GM23338 (cell line): ENCODE measurements around the gene HSD11B1L. TPM values are rescaled to one million over a fixed set of nuclear protein-coding genes. Genes with fewer than 3 reads are reported as not detected.

ENCODE experiments used
- ATAC-seq: fragments of 200-7000 bp; cut with Tn5 transposase; 3 replicates; pipeline ENCODE4 v1.9.1; 2020
- DNase-seq: peaks from one replicate; pipeline ENCODE4 v3.0.0-alpha.2; 2015; ENCODE audit warnings: low spot score
- H2AFZ ChIP-seq: fragments of 200-600 bp; sonication (generic); 2 replicates; pipeline ENCODE4 v1.8.0; 2016; ENCODE audit warnings: antibody characterized with exemption, mild to moderate bottlenecking, moderate library complexity
- H3F3A ChIP-seq: fragments of 200-600 bp; sonication (generic); replicated peaks from 2 replicates; pipeline ENCODE4 v1.8.0; 2017; ENCODE audit warnings: antibody characterized with exemption, mixed run types, low read depth
- H3K27ac ChIP-seq: fragments of 200-600 bp; sonication (generic); 2 replicates; pipeline ENCODE4 v1.6.1; 2016; ENCODE audit warnings: low read depth
- H3K27me3 ChIP-seq: fragments of 200-600 bp; sonication (generic); 2 replicates; pipeline ENCODE4 v1.8.0; 2016; ENCODE audit warnings: mild to moderate bottlenecking, mixed run types, moderate library complexity; ENCODE audit not compliant: insufficient read depth
- H3K36me3 ChIP-seq: fragments of 200-600 bp; sonication (generic); 2 replicates; pipeline ENCODE4 v1.8.0; 2016; ENCODE audit warnings: mild to moderate bottlenecking; ENCODE audit not compliant: insufficient read depth
- H3K4me1 ChIP-seq: fragments of 200-600 bp; sonication (generic); 2 replicates; pipeline ENCODE4 v1.8.0; 2016; ENCODE audit warnings: mild to moderate bottlenecking, moderate library complexity; ENCODE audit not compliant: insufficient read depth
- H3K4me2 ChIP-seq: fragments of 200-600 bp; sonication (generic); 2 replicates; pipeline ENCODE4 v1.7.1; 2017; ENCODE audit warnings: mixed run types
- H3K4me3 ChIP-seq: fragments of 200-600 bp; sonication (generic); 2 replicates; pipeline ENCODE4 v1.6.1; 2016; ENCODE audit warnings: mixed run types
- H3K79me2 ChIP-seq: fragments of 200-600 bp; sonication (generic); replicated peaks from 2 replicates; pipeline ENCODE4 v1.8.0; 2017; ENCODE audit warnings: mild to moderate bottlenecking; ENCODE audit not compliant: insufficient read depth
- H3K9me2 ChIP-seq: fragments of 200-600 bp; sonication (generic); 2 replicates; pipeline ENCODE4 v1.8.0; 2017; ENCODE audit not compliant: insufficient read depth
- H4K20me1 ChIP-seq: fragments of 200-600 bp; sonication (generic); replicated peaks from 2 replicates; pipeline ENCODE4 v1.8.0; 2017; ENCODE audit warnings: mild to moderate bottlenecking; ENCODE audit not compliant: insufficient read depth
- H3K27ac Mint-ChIP-seq: 2 replicates; pipeline ENCODE4 v1.8.0; 2020; ENCODE audit warnings: inconsistent platforms, mild to moderate bottlenecking, moderate library complexity, mixed read lengths
- H3K27me3 Mint-ChIP-seq: 3 replicates; pipeline ENCODE4 v1.8.0; 2022; ENCODE audit warnings: low read depth, mild to moderate bottlenecking, moderate library complexity, mixed read lengths, inconsistent platforms; ENCODE audit not compliant: insufficient read depth, poor library complexity
- H3K36me3 Mint-ChIP-seq: 3 replicates; pipeline ENCODE4 v1.8.0; 2021; ENCODE audit warnings: low read depth, mild to moderate bottlenecking, inconsistent platforms, moderate library complexity, mixed read lengths
- H3K4me1 Mint-ChIP-seq: 3 replicates; pipeline ENCODE4 v1.8.0; 2020; ENCODE audit warnings: mild to moderate bottlenecking, inconsistent platforms, mixed read lengths
- H3K4me3 Mint-ChIP-seq: 3 replicates; pipeline ENCODE4 v1.8.0; 2021; ENCODE audit warnings: moderate library complexity, mild to moderate bottlenecking, inconsistent platforms, mixed read lengths
- H3K9me3 Mint-ChIP-seq: 3 replicates; pipeline ENCODE4 v1.8.0; 2020; ENCODE audit warnings: moderate library complexity, mild to moderate bottlenecking, inconsistent platforms, mixed read lengths
- ETS1 ChIP-seq: IDR thresholded peaks from 2 replicates; pipeline ENCODE4 v1.6.1; 2016; ENCODE audit warnings: antibody characterized with exemption
- EZH2phosphoT487 ChIP-seq: fragments of 200-600 bp; sonication (generic); IDR thresholded peaks from one replicate; pipeline ENCODE4 v1.8.1; 2018; ENCODE audit warnings: antibody characterized with exemption; ENCODE audit not compliant: unreplicated experiment
- JUNB ChIP-seq: IDR thresholded peaks from one replicate; pipeline ENCODE4 v1.6.1; 2016; ENCODE audit warnings: antibody characterized with exemption; ENCODE audit not compliant: unreplicated experiment
- REST ChIP-seq: IDR thresholded peaks from one replicate; pipeline ENCODE4 v1.6.1; 2018; ENCODE audit warnings: antibody characterized with exemption; ENCODE audit not compliant: unreplicated experiment
- STAT1 ChIP-seq: IDR thresholded peaks from one replicate; pipeline ENCODE4 v1.6.1; 2016; ENCODE audit warnings: antibody characterized with exemption; ENCODE audit not compliant: unreplicated experiment
- ZNF114 ChIP-seq: fragments of 250-450 bp; sonication (Bioruptor Pico); IDR thresholded peaks from 2 replicates; pipeline ENCODE4 v1.5.0; 2020; ENCODE audit warnings: mild to moderate bottlenecking, moderate library complexity
- ZNF462 ChIP-seq: fragments of 250-450 bp; sonication (Bioruptor Pico); IDR thresholded peaks from 2 replicates; pipeline ENCODE4 v1.5.0; 2020; ENCODE audit warnings: mild to moderate bottlenecking, moderate library complexity
- polyA plus RNA-seq: library from polyadenylated mRNA; unstranded; fragments of >200 nt; fragmentation: Nextera tagmentation; extraction: Ambion mirVana; gene quantifications from 2 replicates; pipeline ENCODE4 v1.2.1, GENCODE V29; 2016
- total RNA-seq: library from RNA; depleted of rRNA; stranded (reverse); fragments of >200 nt; shearing (Covaris generic); gene quantifications from 2 replicates; pipeline ENCODE4 v1.2.3, GENCODE V29; 2014

HSD11B1L gene
- total and polyA plus RNA-seq, 2 experiments from 2014 or later = 12.9 to 18.4 TPM

- no peak overlapping the region for H3K27ac Mint-ChIP-seq
- H3K4me3 Mint-ChIP-seq = no peak overlapping the region
- Histone ChIP-seq H2AFZ (no peak overlapping the region), H3K36me3 (peaks cover 50% of the 10 kb centered on the region), H3K4me3 (no peak overlapping the region), H3F3A (peaks cover 17% of the 10 kb centered on the region; the same call in 1 of the 2 replicates), H3K4me2 (no peak overlapping the region), H3K9me2 (no peaks in the 10 kb centered on the region), H3K27me3 (no peaks in the 10 kb centered on the region), H3K79me2 (0 out of 2 replicates have a peak, but pooled peaks cover 7% of the 10 kb centered on the region), H3K4me1 (no peaks in the 10 kb centered on the region), H3K27ac (no peak overlapping the region), H4K20me1 (peaks cover 25% of the 10 kb centered on the region)
- H3K4me1 Mint-ChIP-seq = no peaks in the 10 kb centered on the region
- H3K36me3 Mint-ChIP-seq = peaks cover 91% of the 10 kb centered on the region
- H3K9me3 Mint-ChIP-seq = no peaks in the 10 kb centered on the region
- TF ChIP-seq REST = no peak
- no peak for TF ChIP-seq JUNB
- TF ChIP-seq ETS1 = no peak
- no peak for TF ChIP-seq STAT1
- no peak for TF ChIP-seq EZH2phosphoT487
- TF ChIP-seq ZNF114 (CRISPR knock-in tag) = no peak
- H3K27me3 Mint-ChIP-seq = peaks cover 5% of the 10 kb centered on the region
- no peak for DNase-seq
- no peak for ATAC-seq
These were observed 25.4 kb upstream of the HSD11B1L start for GRCh38 chr19:5655412-5655811.

GRCh38 chr19:5661483-5661882 lies 19.3 kb upstream of the HSD11B1L start:
- peaks cover 15% of the 10 kb centered on the region for H3F3A ChIP-seq
- peaks cover 60% of the 10 kb centered on the region for H3K36me3 ChIP-seq
- peaks cover 22% of the 10 kb centered on the region for H4K20me1 ChIP-seq
- H3K27me3 ChIP-seq = no peaks in the 10 kb centered on the region
- H3K4me3 ChIP-seq = no peak overlapping the region
- H3K4me3 Mint-ChIP-seq = no peak overlapping the region
- no peaks in the 10 kb centered on the region for H3K4me1 ChIP-seq
- peaks cover 94% of the 10 kb centered on the region for H3K36me3 Mint-ChIP-seq
- no peaks in the 10 kb centered on the region; the same call in 1 of the 2 replicates for H3K79me2 ChIP-seq
- no peak overlapping the region for H3K4me2 ChIP-seq
- DNase-seq (no peak), ATAC-seq (no peak)
- no peak overlapping the region for H2AFZ ChIP-seq
- no peak overlapping the region; the same call in 1 of the 2 replicates for H3K27ac Mint-ChIP-seq
- H3K27ac ChIP-seq = no peak overlapping the region
- TF ChIP-seq ZNF462 (CRISPR knock-in tag) = no peak
- no peak for TF ChIP-seq JUNB
- no peaks in the 10 kb centered on the region for H3K9me2 ChIP-seq
- no peaks in the 10 kb centered on the region for H3K9me3 Mint-ChIP-seq
- peaks cover 4% of the 10 kb centered on the region for H3K27me3 Mint-ChIP-seq
- H3K4me1 Mint-ChIP-seq = peaks cover 4% of the 10 kb centered on the region; the same call in 2 of the 3 replicates
